ENCODE results near the gene DDX39B. TPM values are rescaled to one million over a fixed set of nuclear protein-coding genes. Genes with fewer than 3 reads are reported as not detected.

The DDX39B gene
- total RNA-seq, 6 experiments from 2014 or later, result 85.2 to 145 (median 102) TPM

DNA sequence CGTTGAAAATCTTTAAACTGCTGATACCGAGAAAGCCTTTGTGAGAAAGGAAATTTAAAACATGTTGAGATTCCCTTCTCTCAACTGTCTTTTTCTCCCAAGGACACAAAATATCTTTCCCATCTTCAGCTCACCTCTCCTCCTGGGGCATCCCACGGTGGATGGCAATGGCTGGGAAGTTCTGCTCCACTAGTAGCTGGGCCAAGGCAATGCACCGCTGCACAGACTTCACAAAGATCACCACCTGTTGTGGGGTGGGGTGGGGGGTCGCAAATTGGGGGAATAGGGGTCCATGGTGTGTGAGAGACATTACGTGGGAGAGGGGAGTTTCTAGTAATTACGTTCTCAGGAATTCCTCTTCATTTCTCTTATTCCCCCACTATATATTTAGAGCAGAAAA lies 10.6 kb downstream of the DDX39B start:
- 92% methylated on average over 5 of the region's 7 CpGs for WGBS (ENCODE audit: insufficient coverage, low coverage, low lambda C conversion rate, missing lambda C conversion rate)
- Histone ChIP-seq H3K27ac (no peak overlapping the region), H3K4me3 (no peak overlapping the region), H3K36me3 (peaks cover 12 to 63% (median 36%) of the 10 kb centered on the region in 4 donors), H3K27me3 (no peaks in the 10 kb centered on the region), H3K4me1 (no peaks in the 10 kb centered on the region), H3K9me3 (no peaks in the 10 kb centered on the region)
- DNase-seq, result no peak
- TF ChIP-seq POLR2A (IDR thresholded peaks at IDR 0.05), result no peak
- TF ChIP-seq, protein P1, sequence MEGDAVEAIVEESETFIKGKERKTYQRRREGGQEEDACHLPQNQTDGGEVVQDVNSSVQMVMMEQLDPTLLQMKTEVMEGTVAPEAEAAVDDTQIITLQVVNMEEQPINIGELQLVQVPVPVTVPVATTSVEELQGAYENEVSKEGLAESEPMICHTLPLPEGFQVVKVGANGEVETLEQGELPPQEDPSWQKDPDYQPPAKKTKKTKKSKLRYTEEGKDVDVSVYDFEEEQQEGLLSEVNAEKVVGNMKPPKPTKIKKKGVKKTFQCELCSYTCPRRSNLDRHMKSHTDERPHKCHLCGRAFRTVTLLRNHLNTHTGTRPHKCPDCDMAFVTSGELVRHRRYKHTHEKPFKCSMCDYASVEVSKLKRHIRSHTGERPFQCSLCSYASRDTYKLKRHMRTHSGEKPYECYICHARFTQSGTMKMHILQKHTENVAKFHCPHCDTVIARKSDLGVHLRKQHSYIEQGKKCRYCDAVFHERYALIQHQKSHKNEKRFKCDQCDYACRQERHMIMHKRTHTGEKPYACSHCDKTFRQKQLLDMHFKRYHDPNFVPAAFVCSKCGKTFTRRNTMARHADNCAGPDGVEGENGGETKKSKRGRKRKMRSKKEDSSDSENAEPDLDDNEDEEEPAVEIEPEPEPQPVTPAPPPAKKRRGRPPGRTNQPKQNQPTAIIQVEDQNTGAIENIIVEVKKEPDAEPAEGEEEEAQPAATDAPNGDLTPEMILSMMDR (IDR thresholded peaks at IDR 0.05), result no peak
- no peak for ATAC-seq
- intact Hi-C loops (cut with DNase I), result no loop called here

- Histone ChIP-seq H3K4me1 (no peaks in the 10 kb centered on the region), H3K9me3 (no peaks in the 10 kb centered on the region), H3K4me3 (no peak overlapping the region), H3K27ac (no peak overlapping the region), H3K36me3 (peaks cover 9 to 58% (median 32%) of the 10 kb centered on the region in 4 donors), H3K27me3 (no peaks in the 10 kb centered on the region)
- TF ChIP-seq, protein P1 (IDR thresholded peaks at IDR 0.05), result no peak
- TF ChIP-seq POLR2A (IDR thresholded peaks at IDR 0.05), result no peak
- ATAC-seq (no peak), DNase-seq (no peak)
- intact Hi-C loops (cut with DNase I), result no loop called here
- WGBS (ENCODE audit: insufficient coverage, low coverage, low lambda C conversion rate, missing lambda C conversion rate), result 75% methylated on average over 3 of the region's 6 CpGs
Observed at GRCh38 chr6:31530659-31531058, 11.1 kb downstream of the DDX39B start.

DNA sequence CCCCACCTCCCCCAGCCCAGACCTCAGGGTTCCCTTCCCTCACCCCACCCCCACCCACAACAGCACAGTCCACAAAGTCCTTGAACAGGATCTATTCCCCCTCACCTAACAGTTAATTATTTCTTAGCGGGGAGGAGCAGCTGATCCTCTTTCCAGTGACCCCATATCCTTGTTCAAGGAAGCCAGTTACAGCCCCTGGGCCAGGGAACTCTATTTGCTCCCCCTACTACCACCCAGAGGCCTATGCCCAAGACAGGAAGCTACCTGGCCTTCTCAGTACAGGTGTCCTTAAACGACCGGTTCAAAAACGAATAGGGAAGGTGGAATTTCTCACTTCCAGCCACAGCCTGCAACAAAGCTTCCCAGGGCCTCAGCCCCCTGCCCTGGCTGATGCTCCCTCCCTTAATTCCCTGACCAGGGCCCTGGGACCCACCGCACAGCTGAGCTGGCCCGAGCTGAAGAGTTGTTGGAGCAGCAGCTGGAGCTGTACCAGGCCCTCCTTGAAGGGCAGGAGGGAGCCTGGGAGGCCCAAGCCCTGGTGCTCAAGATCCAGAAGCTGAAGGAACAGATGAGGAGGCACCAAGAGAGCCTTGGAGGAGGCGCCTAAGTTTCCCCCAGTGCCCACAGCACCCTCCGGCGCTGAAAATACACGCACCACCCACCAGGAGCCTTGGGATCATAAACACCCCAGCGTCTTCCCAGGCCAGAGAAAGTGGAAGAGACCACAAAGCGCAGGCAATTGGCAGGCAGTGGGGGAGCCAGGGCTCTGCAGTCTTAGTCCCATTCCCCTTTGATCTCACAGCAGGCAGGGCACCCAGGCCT lies 12.3 kb downstream of the DDX39B start:
- Histone ChIP-seq H3K4me3 (no peak overlapping the region), H3K36me3 (peaks cover 7 to 47% (median 23%) of the 10 kb centered on the region in 4 donors), H3K27ac (no peak overlapping the region), H3K9me3 (no peaks in the 10 kb centered on the region), H3K27me3 (no peaks in the 10 kb centered on the region), H3K4me1 (no peaks in the 10 kb centered on the region)
- DNase-seq, result no peak
- intact Hi-C loops (cut with DNase I), result no loop called here
- TF ChIP-seq, protein P1 (IDR thresholded peaks at IDR 0.05), result no peak
- no peak for TF ChIP-seq POLR2A (IDR thresholded peaks at IDR 0.05)
- 28% methylated on average over 4 of the region's 12 CpGs for WGBS (ENCODE audit: insufficient coverage, low coverage, low lambda C conversion rate, missing lambda C conversion rate)
- ATAC-seq, result peak in 2 of 4 donors; percentile 10 to 21

DNA sequence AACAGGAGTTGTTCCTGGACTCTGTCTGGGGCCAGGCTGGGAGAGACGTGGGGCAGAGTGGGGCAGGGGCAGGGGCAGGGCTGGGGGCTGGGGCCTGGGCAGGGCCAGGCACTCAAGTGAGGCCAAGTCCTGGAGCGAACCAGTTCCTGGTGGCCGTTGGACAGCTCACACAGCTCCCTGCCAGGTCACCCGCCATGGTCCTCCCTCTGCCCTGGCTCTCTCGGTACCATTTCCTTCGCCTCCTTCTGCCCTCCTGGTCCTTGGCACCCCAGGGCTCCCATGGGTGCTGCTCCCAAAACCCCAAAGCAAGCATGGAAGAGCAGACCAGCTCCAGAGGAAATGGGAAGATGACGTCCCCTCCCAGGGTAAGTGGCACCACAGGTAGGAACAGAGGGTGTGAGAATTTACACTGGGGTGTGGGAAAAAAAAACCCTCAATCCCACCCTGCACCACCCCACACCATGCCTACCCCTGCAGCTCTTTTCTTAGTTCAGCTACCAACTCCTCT lies 12.9 kb downstream of the DDX39B start, which contains the start of gene MCCD1:
Gene MCCD1, plus strand, starts transcription at position 142 of the 508 bp plus-strand sequence. Its CDS starts 53 bp downstream, at position 195.
- Histone ChIP-seq H3K9me3 (no peaks in the 10 kb centered on the region), H3K4me3 (no peak within 1 kb of the TSS), H3K36me3 (peaks cover 1 to 40% (median 20%) of the 10 kb centered on the region in 4 donors), H3K4me1 (no peaks in the 10 kb centered on the region), H3K27me3 (no peaks in the 10 kb centered on the region), H3K27ac (no peak within 1 kb of the TSS)
- TF ChIP-seq, protein P1 (IDR thresholded peaks at IDR 0.05), result no peak
- TF ChIP-seq POLR2A (IDR thresholded peaks at IDR 0.05), result no peak
- DNase-seq (no peak), ATAC-seq (peak; percentile 21 to 46 (median 33))
- intact Hi-C loops (cut with DNase I), result no loop called here
- no CpG with 5 or more reads among the region's 7 CpGs for WGBS (ENCODE audit: insufficient coverage, low coverage, low lambda C conversion rate, missing lambda C conversion rate)
